Caki2 (cell line): ENCODE results near the gene SSPN. TPM values are rescaled to one million over a fixed set of nuclear protein-coding genes. Genes with fewer than 3 reads are reported as not detected.

Experiments
- DNase-seq: peaks from one replicate; pipeline ENCODE4 v3.0.0-alpha.2; 2015; ENCODE audit warnings: low read depth
- in situ Hi-C: cut with HindIII; loops from 2 replicates; pipeline ENCODE4 v1.10.0; 2016; ENCODE audit warnings: low sequenced_read_pairs, low pct_unique_long_range_greater_than_20kb, mixed read lengths
- total RNA-seq: library from RNA; depleted of rRNA; stranded (reverse); fragments of >200 nt; shearing (Covaris generic); gene quantifications from 2 replicates; pipeline ENCODE4 v1.2.3, GENCODE V29; 2014; ENCODE audit warnings: low replicate concordance

SSPN gene
- total RNA-seq, 1 experiment from 2014 or later, result 3.9 TPM

DNA sequence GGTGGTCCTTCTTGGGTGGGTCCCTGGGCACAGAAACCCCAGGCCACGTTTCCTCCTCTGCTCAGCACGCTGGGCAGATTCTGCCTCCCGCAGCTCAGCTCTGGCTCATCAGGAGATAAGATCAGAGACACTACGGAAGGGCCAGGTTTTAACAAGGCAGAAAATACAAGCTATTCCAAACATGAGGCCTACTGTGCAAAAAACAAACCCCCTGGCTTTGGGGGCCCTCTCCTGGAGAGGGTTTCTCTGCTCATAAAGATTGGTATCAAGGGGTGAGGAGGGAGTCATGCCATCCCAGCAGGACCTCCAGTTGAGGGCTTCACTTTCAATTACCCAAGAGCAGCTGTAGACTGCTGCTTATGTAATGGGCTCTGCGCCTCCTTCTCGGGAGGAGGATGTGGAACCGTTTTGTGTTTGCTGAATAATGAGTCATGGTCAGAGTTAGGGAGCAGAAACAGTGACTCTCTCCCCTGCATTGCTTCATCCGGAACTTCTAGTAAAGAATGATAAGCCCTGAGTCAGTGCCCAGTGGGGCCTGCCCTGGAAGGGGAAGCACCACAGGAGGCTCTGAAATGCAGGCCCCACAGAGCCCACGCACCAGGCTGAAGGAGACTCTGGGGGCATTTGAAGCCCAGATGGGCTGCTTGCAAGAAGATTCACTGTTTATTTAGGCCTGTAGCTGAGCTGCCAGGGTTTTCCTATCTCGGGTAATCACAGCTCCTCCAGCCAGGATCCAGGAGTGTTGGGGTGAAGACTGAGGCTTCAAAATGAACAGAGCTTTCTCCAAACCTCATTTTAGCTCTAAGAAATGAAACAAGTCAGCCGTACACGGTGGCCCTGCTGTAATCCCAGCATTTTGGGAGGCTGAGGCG, 79.3 kb downstream of the SSPN start:
- in situ Hi-C loops, result no loop called here

DNA sequence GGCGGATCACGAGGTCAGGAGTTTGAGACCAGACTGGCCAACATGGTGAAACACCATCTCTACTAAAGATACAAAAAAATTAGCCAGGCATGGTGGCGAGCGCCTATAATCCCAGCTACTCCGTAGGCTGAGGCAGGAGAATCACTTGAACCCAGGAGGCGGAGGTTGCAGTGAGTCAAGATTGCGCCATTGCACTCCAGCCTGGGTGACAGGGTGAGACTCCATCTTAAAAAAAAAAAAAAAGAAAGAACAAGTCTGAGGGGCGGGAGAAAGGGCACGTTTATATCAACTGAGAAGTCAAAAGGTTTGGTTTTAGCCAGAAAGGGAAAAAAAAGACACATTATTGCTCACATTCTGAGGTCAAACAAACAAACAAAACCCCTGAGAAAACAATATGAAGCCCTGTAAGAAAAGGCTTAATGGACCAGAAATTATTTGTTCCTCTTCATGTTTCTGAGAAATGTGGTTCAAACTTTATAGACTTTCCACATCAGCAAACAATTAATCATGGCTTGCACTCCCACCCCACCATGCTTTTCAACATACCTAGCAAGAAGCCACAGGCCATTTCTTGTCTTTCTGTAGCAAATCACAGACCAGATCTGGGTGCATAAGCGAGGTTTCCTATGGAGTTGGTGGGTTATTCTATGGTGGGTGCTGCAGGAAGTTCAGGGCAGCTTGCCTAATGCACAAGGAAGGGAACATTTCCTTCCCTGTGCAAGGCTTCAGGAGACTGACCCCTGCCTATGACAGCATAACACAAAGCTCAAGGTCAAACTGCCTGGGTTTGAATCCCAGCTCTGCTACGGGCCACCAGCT, 80.1 kb downstream of the SSPN start:
- DNase-seq, result peak; percentile 94
- in situ Hi-C loops, result no loop called here

More for the DNA sequence above, 79.3 kb downstream of the SSPN start:
- DNase-seq, result peak; percentile 98

DNA sequence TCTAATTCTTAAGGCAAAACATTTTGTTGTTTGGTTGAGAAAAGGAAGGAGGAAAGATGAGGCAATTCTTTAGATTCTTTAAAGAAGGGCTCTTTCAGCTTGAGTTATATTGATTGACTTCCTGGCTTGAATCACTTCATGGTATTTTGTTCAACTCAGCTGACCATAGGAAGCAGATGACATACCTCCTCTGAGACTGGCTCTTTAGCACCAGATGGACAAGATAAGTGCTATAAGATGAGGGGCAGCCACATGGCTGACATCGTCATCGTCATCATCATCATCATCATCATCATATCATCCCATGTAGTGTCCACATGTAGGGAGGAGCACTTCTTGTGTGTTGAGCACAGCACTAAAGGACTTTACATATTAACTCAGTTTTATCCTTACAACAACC, 81.3 kb downstream of the SSPN start:
- in situ Hi-C loops, result no loop called here
- DNase-seq, result no peak

DNA sequence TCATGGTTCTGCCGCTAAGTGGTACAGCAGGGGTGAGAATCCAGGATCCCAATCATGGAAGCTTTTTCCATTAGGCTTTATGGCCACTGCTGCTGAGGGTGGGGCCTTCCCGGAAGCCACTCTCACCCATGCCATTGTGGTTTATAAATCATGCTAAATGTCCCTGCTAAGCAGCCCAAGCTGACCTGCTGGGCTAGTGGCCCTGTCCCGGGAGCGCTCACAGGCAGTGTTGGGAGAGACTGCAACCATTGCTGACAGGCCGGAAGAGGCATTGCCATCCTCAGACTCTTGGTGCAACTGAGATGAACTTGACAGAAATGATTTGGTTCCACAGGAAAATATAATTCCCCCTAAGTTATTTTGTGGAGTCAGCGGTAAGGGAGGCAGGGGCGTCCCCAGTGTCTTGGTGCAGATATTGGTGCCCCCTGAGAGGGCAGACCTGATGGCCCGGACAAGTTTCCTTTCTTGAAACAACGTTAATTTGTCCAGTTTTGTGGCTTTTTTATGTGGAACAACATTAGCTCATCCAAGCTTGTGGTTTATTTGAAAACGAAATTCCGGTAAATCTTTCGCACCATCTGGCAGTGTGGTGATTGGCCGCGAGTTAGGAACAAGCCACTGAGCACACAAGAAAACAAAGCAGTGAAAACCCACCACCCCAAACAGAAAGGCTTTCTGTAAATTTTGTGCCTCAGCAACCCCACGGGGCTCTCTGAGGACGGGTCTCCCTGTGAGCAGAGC, 82.3 kb downstream of the SSPN start:
- no peak for DNase-seq
- in situ Hi-C loops, result no loop called here

DNA sequence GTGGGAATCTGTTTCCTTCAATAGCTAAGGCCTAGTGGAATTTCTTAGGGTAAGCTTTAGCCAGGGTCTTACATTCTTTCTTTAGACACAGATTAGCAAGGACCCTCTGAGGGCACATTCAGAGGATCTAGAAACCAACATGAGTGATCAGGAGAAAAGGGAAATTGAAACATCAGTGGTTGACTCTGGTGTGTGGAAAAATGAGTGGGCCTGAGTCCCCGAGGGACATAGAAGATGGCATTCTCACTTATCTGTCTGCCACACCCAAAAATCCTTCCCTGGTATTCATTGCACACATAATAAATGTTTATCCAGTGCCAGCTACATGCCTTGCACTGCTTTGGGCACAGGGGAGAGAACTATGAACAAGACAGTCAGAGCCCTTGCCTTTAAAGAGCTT, 82.9 kb downstream of the SSPN start:
- no peak for DNase-seq
- in situ Hi-C loops, result no loop called here

DNA sequence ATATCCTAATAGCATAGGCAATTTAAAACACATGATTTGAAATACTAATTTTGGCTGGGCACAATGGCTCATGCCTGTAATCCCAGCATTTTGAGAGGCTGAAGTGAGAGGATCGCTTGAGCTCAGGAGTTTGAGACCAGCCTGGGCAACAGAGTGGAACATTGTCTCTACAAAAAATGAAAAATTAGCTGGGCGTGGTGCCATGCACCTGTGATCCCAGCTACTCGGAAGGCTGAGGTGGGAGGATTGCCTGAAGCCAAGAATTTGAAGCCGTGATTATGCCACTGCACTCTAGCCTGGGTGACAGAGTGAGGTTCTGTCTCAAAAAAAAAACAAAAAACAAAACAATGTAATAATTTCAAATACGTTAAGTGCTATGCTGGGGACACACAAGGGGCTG, 83.3 kb downstream of the SSPN start:
- in situ Hi-C loops, result no loop called here

DNA sequence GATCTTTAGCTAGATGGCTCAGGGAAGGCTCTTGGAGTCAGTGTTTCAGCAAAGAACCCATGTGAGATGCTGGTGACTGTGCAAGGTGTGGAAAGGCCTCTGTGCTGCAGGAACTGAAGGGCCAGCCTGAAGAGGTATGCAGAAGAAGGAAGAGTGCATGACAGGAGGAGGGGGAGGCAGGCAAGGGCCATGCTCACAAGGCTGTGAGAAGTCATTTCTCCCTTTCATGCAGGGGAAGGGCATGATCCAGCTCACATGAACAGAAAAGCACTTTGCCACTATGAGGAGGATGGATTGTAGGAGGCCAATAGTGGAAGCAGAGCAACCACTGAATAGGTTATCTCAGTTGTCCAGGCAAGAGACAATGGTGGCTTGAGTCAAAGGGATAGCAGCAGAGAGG, 83.7 kb downstream of the SSPN start:
- DNase-seq, result no peak
- in situ Hi-C loops, result no loop called here

More for the DNA sequence above, 83.3 kb downstream of the SSPN start:
- no peak for DNase-seq

DNA sequence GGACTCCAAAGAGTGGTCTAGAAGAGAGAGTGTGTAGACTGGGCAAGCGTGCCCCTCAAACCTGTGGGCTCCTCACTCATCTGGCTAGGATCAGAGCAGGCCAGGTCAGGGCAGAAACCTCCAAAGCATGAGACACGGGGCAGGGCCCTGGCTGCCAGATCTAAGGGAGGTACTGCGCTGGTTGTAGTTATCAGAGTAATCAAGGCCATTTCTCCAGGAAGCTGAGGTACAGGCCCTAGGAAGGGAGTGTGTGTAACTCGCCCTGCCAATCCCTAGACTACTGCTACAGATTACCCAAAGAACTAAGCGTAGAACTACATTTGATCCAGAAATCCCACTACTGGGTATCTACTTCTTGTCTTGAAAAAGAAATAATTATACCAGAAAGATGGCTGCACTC, 84.5 kb downstream of the SSPN start:
- no peak for DNase-seq
- in situ Hi-C loops, result no loop called here

DNA sequence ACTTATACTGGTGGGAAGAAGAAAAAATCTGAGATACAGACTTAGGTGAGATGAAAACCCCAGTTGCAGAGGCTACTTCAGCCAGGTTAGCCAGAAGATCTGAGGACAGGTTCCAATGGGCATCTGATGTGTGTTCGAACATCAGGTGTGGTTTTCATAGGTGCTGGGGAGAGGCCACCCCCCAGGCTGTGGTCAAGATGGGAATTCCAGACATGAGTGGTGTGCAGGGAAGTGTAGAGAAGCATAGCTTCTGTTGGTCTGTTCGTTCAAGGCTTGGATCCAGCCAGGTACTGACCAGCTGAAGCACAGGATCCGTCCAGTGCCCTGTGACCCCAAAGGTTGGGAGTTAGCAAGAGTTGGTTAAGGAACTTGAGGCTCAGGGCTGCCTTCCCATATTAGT, 85.5 kb downstream of the SSPN start:
- DNase-seq, result no peak
- in situ Hi-C loops, result no loop called here

DNA sequence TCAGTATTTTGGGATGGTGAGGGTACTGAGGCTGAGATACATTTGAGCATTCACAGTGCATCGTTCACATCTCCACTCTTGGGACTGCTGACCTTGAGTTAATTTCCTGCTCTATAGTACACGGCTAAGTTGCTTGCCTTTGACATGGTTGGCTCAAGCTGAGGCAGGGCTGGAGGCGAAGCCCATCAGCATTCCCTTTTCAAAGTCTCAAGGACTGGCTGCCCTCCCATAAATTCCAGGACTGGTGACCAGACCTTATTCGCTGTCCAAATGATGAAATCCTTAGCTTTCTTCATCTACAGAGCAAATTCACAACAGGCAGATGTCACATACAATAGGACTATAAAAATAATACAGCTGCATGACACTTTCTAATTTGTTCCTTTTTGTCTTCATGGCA, 85.9 kb downstream of the SSPN start:
- in situ Hi-C loops, result no loop called here
- DNase-seq, result no peak

DNA sequence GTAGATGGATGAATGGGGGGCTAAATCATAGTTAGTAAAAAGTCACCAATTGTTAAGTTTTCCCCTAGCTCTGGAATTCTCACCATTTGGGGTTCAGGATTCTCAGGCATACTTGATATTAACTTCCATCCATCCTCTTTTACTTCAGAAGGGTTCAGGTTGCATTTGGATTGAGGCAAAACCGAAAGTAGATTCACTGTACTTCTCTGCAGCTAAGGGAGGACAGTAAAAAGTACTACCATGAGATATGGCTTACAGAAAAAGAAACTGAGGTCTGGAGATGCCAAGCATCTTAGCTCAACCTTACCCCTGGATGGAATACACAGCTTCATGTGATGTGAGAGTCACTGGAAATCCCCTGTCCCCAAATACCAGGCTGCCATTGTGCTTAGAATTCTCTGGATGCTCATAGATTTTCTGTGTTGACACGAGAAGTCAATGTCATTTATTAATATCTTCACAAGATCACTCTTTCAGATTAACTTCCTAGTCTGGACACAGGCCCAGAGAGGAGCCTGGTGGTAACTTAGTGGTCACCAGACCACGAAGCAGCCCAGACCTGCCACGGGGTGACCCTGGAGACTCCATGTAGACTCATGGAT, 87.1 kb downstream of the SSPN start:
- in situ Hi-C loops, result no loop called here
- no peak for DNase-seq

DNA sequence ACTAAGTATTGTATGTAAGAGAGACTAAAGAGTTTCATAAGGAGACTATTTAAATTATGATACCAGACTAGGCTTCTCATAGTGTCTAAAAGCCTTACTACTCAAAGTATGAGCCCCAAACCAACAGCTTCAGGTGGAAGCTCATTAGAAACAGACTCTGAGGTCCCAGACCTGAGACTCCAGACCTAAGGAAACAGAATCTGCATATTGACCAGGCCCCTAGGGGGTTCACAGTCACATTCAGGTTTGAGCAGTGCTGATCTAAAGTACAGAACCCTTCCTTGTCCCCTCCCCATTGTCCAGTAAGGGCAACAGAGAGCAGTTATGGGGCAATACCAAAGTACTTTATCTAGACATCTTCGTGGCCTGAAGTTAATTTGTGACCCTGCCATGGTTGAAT, 87.7 kb downstream of the SSPN start:
- no peak for DNase-seq
- in situ Hi-C loops, result no loop called here

DNA sequence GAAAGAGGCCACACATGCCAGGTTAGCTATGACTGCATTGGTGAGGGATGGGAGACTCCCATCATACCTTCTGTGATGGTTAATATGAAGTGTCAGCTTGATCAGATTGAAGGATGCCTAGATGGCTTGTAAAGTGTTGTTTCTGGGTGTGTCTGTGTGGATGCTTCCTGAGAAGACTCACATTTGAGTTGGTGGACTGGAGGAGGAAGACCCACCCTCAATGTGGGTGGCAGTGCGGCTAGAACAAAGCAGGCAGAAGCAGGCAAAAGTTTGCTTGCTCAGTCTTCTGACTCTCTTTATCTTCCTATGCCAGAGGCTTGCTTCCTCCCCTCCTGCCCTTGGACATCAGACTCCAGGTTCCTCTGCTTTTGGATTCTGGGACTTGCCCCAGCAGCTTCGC, 88.2 kb downstream of the SSPN start:
- DNase-seq, result no peak
- in situ Hi-C loops, result no loop called here

DNA sequence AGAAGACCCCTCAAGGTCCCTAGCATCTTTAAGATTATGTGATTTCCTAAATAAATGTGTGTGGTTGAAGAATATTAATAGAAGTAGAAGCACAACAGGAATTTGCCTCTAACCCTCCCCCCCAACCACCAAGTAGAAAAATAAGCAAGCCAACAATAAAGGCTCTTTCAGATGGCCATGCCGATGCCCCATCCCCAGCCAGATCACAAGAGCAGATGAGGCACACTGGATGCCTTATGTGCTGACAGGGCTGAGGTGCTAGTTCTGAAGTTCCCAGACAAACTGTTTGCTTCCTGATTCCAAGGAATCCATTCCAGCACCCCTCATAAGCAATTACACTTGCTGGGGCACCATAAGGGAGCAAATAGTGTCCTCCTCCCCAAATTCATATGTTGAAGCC, 90.0 kb downstream of the SSPN start:
- no peak for DNase-seq
- in situ Hi-C loops, result no loop called here

DNA sequence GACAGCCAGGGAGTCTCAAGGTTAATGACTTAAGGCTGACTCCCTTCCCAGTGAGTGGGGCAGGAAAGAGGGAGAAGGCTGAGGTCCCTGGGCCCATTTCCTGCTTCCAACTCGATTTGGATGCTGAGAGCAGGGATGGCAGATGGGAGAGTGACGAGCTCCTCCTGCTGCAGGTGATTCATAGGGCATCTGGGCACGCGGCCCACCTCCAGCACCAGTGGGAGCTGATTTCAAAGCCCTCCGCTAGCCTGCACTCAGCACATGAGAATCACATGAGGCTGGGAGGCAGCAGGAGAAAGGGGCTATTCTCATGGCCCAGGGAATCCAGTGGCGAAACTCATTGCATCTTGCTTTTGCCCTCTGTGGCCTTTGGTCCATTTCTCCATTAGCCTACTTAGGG, 90.8 kb downstream of the SSPN start:
- in situ Hi-C loops, result no loop called here
- no peak for DNase-seq

DNA sequence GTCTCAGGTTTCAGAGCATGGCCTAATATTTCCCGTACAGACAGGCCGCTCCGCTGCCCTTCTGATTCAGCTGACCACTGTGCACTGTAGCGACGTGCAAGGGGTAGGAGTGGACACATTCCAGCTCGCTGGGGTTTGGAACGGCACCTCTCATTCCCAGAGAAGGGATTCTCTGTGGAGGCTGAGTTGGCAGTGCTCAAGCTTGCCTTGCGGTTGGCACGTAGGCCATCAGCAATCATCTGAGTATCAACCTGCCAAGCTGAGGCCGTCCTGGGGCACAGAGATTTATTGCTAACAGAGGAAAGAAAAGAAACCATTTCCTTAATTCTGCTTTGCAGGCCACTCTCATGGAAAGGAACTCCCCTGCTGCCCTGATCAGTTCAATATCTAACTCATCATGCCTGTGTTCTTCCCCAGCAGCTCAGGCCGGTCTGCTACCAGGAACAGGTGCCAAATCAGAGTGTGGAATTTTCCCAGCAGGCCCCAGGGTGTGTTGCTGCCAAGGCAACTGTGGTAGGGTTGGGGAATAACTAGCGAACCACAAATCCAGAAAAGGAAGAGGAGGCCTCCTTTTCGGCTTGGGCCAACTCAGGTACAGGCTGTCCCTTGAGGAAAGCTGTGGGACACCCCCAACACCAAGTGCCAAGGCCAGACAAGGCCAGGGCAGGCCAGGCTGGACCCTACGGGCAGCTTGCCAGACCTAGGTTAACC, 92.5 kb downstream of the SSPN start:
- in situ Hi-C loops, result no loop called here
- DNase-seq, result no peak

DNA sequence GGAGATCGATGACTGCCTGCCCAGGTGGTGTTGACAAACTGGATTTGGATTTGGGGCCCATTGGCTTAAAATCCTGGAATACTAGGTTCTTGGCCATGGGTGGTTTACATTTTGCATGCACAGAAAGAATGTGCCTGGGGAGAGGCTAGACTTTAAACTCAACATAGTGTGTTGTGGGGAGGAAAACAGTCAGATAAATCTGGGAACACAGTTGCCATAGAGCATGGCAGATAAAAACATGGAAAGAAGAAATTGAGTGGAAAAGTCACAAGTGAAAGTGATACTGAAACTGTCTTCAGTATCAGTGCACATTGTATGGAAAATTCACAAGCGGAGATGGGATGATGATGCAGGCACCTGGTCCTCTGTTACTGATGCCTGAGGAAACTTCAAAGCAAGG, 95.2 kb downstream of the SSPN start:
- no peak for DNase-seq
- in situ Hi-C loops, result no loop called here

DNA sequence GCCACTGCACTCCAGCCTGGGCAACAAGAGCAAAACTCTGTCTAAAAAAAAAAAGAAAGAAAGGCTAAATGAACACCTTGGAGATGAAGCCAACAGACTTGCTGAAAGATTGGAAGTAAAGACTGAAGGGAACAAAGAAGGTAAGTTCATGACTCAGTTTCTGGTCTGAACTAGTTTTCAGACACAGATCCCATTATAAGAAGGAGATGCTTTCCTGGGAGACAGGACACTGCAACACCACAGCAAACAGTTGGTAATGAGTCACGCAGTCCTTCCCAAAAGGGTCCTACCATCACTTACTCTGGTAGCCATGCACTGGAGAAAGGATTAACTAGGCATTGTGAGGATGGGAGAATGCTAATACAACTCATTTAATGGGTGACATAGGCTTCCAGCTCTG, 97.2 kb downstream of the SSPN start:
- in situ Hi-C loops, result no loop called here
- no peak for DNase-seq
